Esophagus muscularis mucosa (tissue), 4 donors: ENCODE data around the gene KCNJ10. TPM values are rescaled to one million over a fixed set of nuclear protein-coding genes. Genes with fewer than 3 reads are reported as not detected.

Source experiments
- DNase-seq: peaks from one replicate; pipeline ENCODE4 v3.0.0-alpha.2; 2017; ENCODE audit errors: extremely low spot score
- H3K27ac ChIP-seq, 4 donors: fragments of 200-600 bp; sonication (generic); replicated peaks in 1 of 4; 1 replicate in 3 of 4; 2 replicates in 1 of 4; pipeline ENCODE4 v1.5.1; 2016 to 2019; ENCODE audit warnings: mild to moderate bottlenecking in 1 of 4
- H3K27me3 ChIP-seq, 4 donors: fragments of 200-600 bp; sonication (generic); one replicate each; pipeline versions ENCODE4 v1.5.1 to v1.6.0; 2016 to 2019
- H3K36me3 ChIP-seq, 4 donors: fragments of 200-600 bp; sonication (generic); one replicate each; pipeline ENCODE4 v1.5.1; 2016 to 2019
- H3K4me1 ChIP-seq, 4 donors: fragments of 200-600 bp; sonication (generic); one replicate each; pipeline ENCODE4 v1.5.1; 2016 to 2019
- H3K4me3 ChIP-seq, 4 donors: fragments of 200-600 bp; sonication (generic); 1 replicate in 2 of 4; 2 replicates in 2 of 4; pipeline ENCODE4 v1.5.1; 2016 to 2019; ENCODE audit warnings: mild to moderate bottlenecking in 4 of 4, moderate library complexity in 1 of 4
- H3K9me3 ChIP-seq, 4 donors: fragments of 200-600 bp; sonication (generic); 1 replicate in 3 of 4; 2 replicates in 1 of 4; pipeline ENCODE4 v1.5.1; 2016 to 2019
- EP300 ChIP-seq: sonication (generic); formaldehyde crosslinking; IDR thresholded peaks from one replicate; pipeline ENCODE4 v1.6.1; 2017; ENCODE audit warnings: antibody characterized with exemption
- POLR2A ChIP-seq: fragments of 450-650 bp; IDR thresholded peaks from one replicate; pipeline ENCODE4 v1.6.1; 2017; ENCODE audit warnings: antibody characterized with exemption, moderate library complexity, mild to moderate bottlenecking, low read depth
- POLR2AphosphoS5 ChIP-seq, 2 donors: sonication (generic); formaldehyde crosslinking; IDR thresholded peaks; one replicate each; pipeline ENCODE4 v1.6.1; 2017; ENCODE audit warnings: antibody characterized with exemption in 2 of 2
- WGBS: methylation state at CpG from one replicate; pipeline ENCODE4 v1.1.5; 2018; 5-methylcytosine and 5-hydroxymethylcytosine counted together
- intact Hi-C: fragments of 100-400 bp; cut with DNase I; formaldehyde crosslinking; loops from one replicate; pipeline ENCODE4 v1.15.1; 2023
- total RNA-seq, 4 donors: library from RNA; depleted of rRNA; stranded (reverse); fragments of >200 nt; gene quantifications; one replicate each; pipeline versions ENCODE4 v1.1.0 to v1.2.1, GENCODE V29; 2016
- TF ChIP-seq, protein P1 (sequence below), 3 experiments: fragments of 200-600 bp in 2 of 3; fragments of 450-650 bp in 1 of 3; sonication (generic) in 2 of 3; IDR thresholded peaks; one replicate each; pipeline ENCODE4 v1.5.1; 2017 to 2019; ENCODE audit warnings: antibody characterized with exemption in 3 of 3, mild to moderate bottlenecking in 2 of 3, moderate library complexity in 1 of 3

Gene KCNJ10
- total RNA-seq, 4 donors from 2014 or later = 0.06 TPM; not detected in 3

DNA sequence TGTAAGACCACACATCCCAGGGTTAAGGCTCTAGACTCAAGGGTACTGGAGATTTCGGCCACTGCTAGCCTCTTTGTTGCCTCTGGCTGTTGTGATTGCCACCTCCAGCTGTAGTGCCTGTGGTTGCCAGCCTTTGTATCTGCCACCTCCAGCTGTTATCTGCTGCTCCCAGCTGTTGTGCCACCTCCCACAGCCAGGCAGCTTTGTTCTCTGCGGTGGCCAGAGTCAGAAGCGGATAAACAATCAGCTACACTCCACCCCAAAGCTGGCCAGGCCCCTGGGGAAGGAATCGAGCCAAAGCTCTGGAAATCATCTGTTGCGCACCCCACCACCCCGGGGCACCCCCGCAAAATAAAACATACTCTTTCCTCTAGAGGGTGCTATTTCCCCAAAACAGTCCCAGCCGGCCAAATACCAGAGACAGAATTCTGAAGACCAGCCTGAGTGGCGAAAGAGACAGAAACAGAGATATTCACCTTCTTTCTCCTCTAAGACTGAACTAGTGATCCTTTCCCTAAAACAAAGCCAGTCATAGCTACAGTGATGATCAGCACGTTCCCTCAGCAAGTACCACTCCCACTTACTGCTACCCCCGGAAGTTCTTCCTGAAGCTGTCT lies 23.4 kb downstream of the KCNJ10 start:
- H3K4me3 ChIP-seq = peak overlapping the region in 3 of 4 donors; percentile 6 to 26 (median 8)
- intact Hi-C loops = loop anchor here (2.0 kb wide), 1 partner anchor 36 kb away; no protein-coding TSS in a partner anchor
- peaks cover 9 to 16% (median 14%) of the 10 kb centered on the region in 4 donors for H3K4me1 ChIP-seq
- peak in 1 of 2 donors; percentile 10 for TF ChIP-seq POLR2AphosphoS5 (IDR thresholded peaks at IDR 0.05)
- TF ChIP-seq, protein P1, sequence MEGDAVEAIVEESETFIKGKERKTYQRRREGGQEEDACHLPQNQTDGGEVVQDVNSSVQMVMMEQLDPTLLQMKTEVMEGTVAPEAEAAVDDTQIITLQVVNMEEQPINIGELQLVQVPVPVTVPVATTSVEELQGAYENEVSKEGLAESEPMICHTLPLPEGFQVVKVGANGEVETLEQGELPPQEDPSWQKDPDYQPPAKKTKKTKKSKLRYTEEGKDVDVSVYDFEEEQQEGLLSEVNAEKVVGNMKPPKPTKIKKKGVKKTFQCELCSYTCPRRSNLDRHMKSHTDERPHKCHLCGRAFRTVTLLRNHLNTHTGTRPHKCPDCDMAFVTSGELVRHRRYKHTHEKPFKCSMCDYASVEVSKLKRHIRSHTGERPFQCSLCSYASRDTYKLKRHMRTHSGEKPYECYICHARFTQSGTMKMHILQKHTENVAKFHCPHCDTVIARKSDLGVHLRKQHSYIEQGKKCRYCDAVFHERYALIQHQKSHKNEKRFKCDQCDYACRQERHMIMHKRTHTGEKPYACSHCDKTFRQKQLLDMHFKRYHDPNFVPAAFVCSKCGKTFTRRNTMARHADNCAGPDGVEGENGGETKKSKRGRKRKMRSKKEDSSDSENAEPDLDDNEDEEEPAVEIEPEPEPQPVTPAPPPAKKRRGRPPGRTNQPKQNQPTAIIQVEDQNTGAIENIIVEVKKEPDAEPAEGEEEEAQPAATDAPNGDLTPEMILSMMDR (IDR thresholded peaks at IDR 0.05) = peak; percentile 58 to 71 (median 60)
- TF ChIP-seq POLR2A = no peak
- TF ChIP-seq EP300 = no peak
- DNase-seq = no peak
- no peaks in the 10 kb centered on the region for H3K36me3 ChIP-seq
- no peaks in the 10 kb centered on the region for H3K9me3 ChIP-seq
- H3K27me3 ChIP-seq = no peaks in the 10 kb centered on the region
- WGBS = 6% methylated on average over 9 of the region's 11 CpGs
- H3K27ac ChIP-seq = no peak overlapping the region

DNA sequence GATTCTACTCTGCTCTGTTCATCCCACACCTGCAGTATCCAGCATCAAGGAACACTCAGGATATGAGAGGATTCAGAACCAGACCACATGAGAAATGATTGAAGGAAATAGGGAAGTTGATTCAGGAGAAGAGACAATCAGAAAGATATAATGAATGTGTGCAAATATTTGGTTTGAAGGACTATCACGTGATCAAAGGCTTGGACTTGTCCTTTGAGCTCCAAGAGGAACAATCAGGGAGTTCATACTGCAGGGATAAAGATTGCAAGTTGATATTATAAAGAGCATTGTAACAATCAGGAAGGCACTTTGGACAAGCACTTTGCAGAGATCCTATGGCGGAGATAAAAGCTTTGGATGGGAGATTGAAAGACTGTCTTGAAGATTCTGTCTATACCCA lies 24.3 kb downstream of the KCNJ10 start:
- intact Hi-C loops = loop anchor here (2.0 kb wide), 1 partner anchor 37 kb away; no protein-coding TSS in a partner anchor
- peaks cover 9 to 16% (median 14%) of the 10 kb centered on the region in 4 donors for H3K4me1 ChIP-seq
- H3K4me3 ChIP-seq = no peak overlapping the region
- no peak overlapping the region for H3K27ac ChIP-seq
- no peaks in the 10 kb centered on the region for H3K36me3 ChIP-seq
- no peak for DNase-seq
- 80% methylated on average over 2 of the region's 2 CpGs for WGBS
- TF ChIP-seq, protein P1 (IDR thresholded peaks at IDR 0.05) = no peak
- TF ChIP-seq EP300 = no peak
- no peak for TF ChIP-seq POLR2AphosphoS5 (IDR thresholded peaks at IDR 0.05)
- TF ChIP-seq POLR2A = no peak
- no peaks in the 10 kb centered on the region for H3K27me3 ChIP-seq
- H3K9me3 ChIP-seq = no peaks in the 10 kb centered on the region

DNA sequence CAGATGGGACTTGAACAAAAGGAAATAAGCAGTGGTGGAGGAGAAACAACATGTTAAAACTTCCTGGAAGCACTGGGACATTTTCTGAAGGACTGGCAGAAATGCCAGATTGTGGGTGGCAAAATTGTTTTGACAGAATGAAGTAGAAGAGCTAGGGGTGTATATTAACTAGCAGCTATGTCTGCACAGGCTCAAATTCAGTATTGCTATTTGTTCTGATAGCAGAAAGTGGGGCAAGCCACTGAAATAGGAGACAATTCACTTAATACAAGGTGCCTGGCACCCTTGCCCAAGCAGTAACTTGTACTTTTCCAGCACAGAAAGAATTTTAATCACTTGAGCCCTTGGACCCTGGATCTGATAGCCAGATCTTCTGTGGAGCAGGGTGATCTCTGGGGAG lies 26.4 kb downstream of the KCNJ10 start:
- H3K4me1 ChIP-seq = peaks cover 9 to 16% (median 14%) of the 10 kb centered on the region in 4 donors
- H3K36me3 ChIP-seq = no peaks in the 10 kb centered on the region
- intact Hi-C loops = no loop called here
- no peak overlapping the region for H3K27ac ChIP-seq
- no peak for DNase-seq
- no peak overlapping the region for H3K4me3 ChIP-seq
- no peaks in the 10 kb centered on the region for H3K27me3 ChIP-seq
- TF ChIP-seq, protein P1 (IDR thresholded peaks at IDR 0.05) = no peak
- no peaks in the 10 kb centered on the region for H3K9me3 ChIP-seq

DNA sequence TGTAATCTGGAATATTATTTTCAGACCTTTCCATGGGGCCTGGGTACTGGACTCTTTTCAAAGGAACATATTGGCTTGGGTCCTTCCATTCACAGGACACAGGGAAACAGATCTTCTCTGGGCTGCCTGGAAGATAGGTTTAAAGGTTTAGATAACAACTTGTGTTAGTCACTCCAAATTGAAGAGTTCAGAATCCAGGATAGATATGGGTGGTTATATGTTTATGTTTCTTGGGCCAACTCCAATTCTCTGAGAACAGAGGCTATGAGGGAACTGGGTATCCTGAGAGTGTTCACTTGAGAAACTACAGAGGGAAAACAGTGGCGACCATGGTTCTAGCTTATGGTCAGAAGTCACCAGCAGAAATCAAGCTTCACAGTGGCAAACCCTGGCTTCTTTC lies 29.5 kb downstream of the KCNJ10 start:
- intact Hi-C loops = no loop called here
- TF ChIP-seq EP300 (no peak), POLR2AphosphoS5 (IDR thresholded peaks at IDR 0.05) (no peak), POLR2A (no peak)
- TF ChIP-seq, protein P1 (IDR thresholded peaks at IDR 0.05) = no peak

More for the DNA sequence above, 29.5 kb downstream of the KCNJ10 start:
- H3K9me3 ChIP-seq = no peaks in the 10 kb centered on the region
- no peak overlapping the region for H3K27ac ChIP-seq
- H3K4me3 ChIP-seq = no peak overlapping the region
- DNase-seq = no peak
- 76% methylated on average over 1 of the region's 1 CpG for WGBS
- no peaks in the 10 kb centered on the region for H3K36me3 ChIP-seq
- H3K27me3 ChIP-seq = no peaks in the 10 kb centered on the region
- no peaks in the 10 kb centered on the region for H3K4me1 ChIP-seq
